H9 (cell line): Measurements from ENCODE around the gene EPYC. TPM values are rescaled to one million over a fixed set of nuclear protein-coding genes. Genes with fewer than 3 reads are reported as not detected.

ENCODE experiments used
- DNase-seq: peaks from one replicate; pipeline ENCODE4 v3.0.0-alpha.2; 2017
- H2AFZ ChIP-seq: one replicate; pipeline ENCODE4 v1.6.1; 2013; ENCODE audit warnings: mild to moderate bottlenecking, low read length, control low read depth, moderate library complexity
- H2AK5ac ChIP-seq: 2 replicates; pipeline ENCODE4 v1.6.1; 2013; ENCODE audit warnings: low read length, control low read depth, mixed read lengths; ENCODE audit not compliant: insufficient read length
- H2BK120ac ChIP-seq: one replicate; pipeline ENCODE4 v1.6.1; 2013; ENCODE audit warnings: low read depth, mild to moderate bottlenecking, low read length, control low read depth, inconsistent platforms; ENCODE audit not compliant: poor library complexity, severe bottlenecking
- H2BK12ac ChIP-seq: 2 replicates; pipeline ENCODE4 v1.6.1; 2013; ENCODE audit warnings: low read length, control low read depth, mixed read lengths, low read depth; ENCODE audit not compliant: insufficient read length
- H2BK15ac ChIP-seq: 2 replicates; pipeline ENCODE4 v1.6.1; 2013; ENCODE audit warnings: low read depth, low read length, control low read depth
- H2BK20ac ChIP-seq: one replicate; pipeline ENCODE4 v1.6.1; 2013; ENCODE audit warnings: low read depth, mild to moderate bottlenecking, low read length, control low read depth, inconsistent platforms; ENCODE audit not compliant: poor library complexity, severe bottlenecking
- H2BK5ac ChIP-seq: 2 replicates; pipeline ENCODE4 v1.6.1; 2013; ENCODE audit warnings: low read length, control low read depth, mixed read lengths; ENCODE audit not compliant: insufficient read length
- H3K14ac ChIP-seq: 2 replicates; pipeline ENCODE4 v1.6.1; 2013; ENCODE audit warnings: low read length, control low read depth; ENCODE audit not compliant: insufficient read depth
- H3K18ac ChIP-seq: 2 replicates; pipeline ENCODE4 v1.6.1; 2013; ENCODE audit warnings: low read depth, mild to moderate bottlenecking, mixed read lengths, low read length, control low read depth; ENCODE audit not compliant: insufficient read length
- H3K23ac ChIP-seq: 2 replicates; pipeline ENCODE4 v1.6.1; 2013; ENCODE audit warnings: low read length, control low read depth, mixed read lengths, low read depth; ENCODE audit not compliant: insufficient read length
- H3K23me2 ChIP-seq: 2 replicates; pipeline ENCODE4 v1.6.1; 2013; ENCODE audit warnings: low read depth, mild to moderate bottlenecking, mixed read lengths, low read length, control low read depth; ENCODE audit not compliant: insufficient read length, poor library complexity, severe bottlenecking
- H3K27ac ChIP-seq: 2 replicates; pipeline ENCODE4 v1.5.1; 2013; ENCODE audit warnings: low read length, control low read depth, mixed read lengths, low read depth; ENCODE audit not compliant: insufficient read length
- H3K27me3 ChIP-seq: 2 replicates; pipeline ENCODE4 v1.6.1; 2013; ENCODE audit warnings: low read length, control low read depth, inconsistent platforms; ENCODE audit not compliant: insufficient read depth
- H3K4ac ChIP-seq: 2 replicates; pipeline ENCODE4 v1.6.1; 2013; ENCODE audit warnings: low read depth, mild to moderate bottlenecking, control low read depth, inconsistent platforms, low read length, moderate library complexity
- H3K4me1 ChIP-seq: 2 replicates; pipeline ENCODE4 v1.6.1; 2013; ENCODE audit warnings: low read length, control low read depth, inconsistent platforms; ENCODE audit not compliant: insufficient read depth
- H3K4me2 ChIP-seq: 2 replicates; pipeline ENCODE4 v1.6.1; 2013; ENCODE audit warnings: low read length, control low read depth, mixed read lengths; ENCODE audit not compliant: insufficient read length, insufficient read depth
- H3K56ac ChIP-seq: 2 replicates; pipeline ENCODE4 v1.6.1; 2013; ENCODE audit warnings: low read depth, mild to moderate bottlenecking, mixed read lengths, low read length, control low read depth; ENCODE audit not compliant: insufficient read length
- H3K79me1 ChIP-seq: 2 replicates; pipeline ENCODE4 v1.6.1; 2013; ENCODE audit warnings: low read depth, mild to moderate bottlenecking, moderate library complexity, low read length, control low read depth, inconsistent platforms; ENCODE audit not compliant: insufficient read depth, poor library complexity, severe bottlenecking
- H3K79me2 ChIP-seq: 2 replicates; pipeline ENCODE4 v1.6.1; 2013; ENCODE audit warnings: low read length, control low read depth, inconsistent platforms; ENCODE audit not compliant: insufficient read depth
- H3K9ac ChIP-seq: 2 replicates; pipeline ENCODE4 v1.6.1; 2013; ENCODE audit warnings: low read length, control low read depth, mixed read lengths; ENCODE audit not compliant: insufficient read length; ENCODE audit errors: extremely low read depth
- H3K9me3 ChIP-seq: one replicate; pipeline ENCODE4 v1.6.1; 2013; ENCODE audit warnings: low read depth, low read length, inconsistent platforms; ENCODE audit not compliant: control insufficient read depth
- H3T11ph ChIP-seq: one replicate; pipeline ENCODE4 v1.6.1; 2013; ENCODE audit warnings: mild to moderate bottlenecking, low read length, control low read depth, inconsistent platforms
- H4K20me1 ChIP-seq: one replicate; pipeline ENCODE4 v1.6.1; 2013; ENCODE audit not compliant: control insufficient read depth, insufficient read length, insufficient read depth
- H4K5ac ChIP-seq: 2 replicates; pipeline ENCODE4 v1.6.1; 2013; ENCODE audit warnings: low read depth, mild to moderate bottlenecking, mixed read lengths, low read length, control low read depth; ENCODE audit not compliant: insufficient read length
- H4K8ac ChIP-seq: replicated peaks from 2 replicates; pipeline ENCODE4 v1.6.1; 2013; ENCODE audit warnings: low read length, control low read depth, mixed read lengths, low read depth; ENCODE audit not compliant: insufficient read length
- H4K91ac ChIP-seq: 2 replicates; pipeline ENCODE4 v1.6.1; 2013; ENCODE audit warnings: low read depth, mild to moderate bottlenecking, moderate library complexity, mixed read lengths, low read length, control low read depth; ENCODE audit not compliant: insufficient read length
- H3K27ac Mint-ChIP-seq, 3 experiments: 2 replicates in 2 of 3; 3 replicates in 1 of 3; pipeline ENCODE4 v1.8.0; 2020 to 2021; ENCODE audit warnings: mixed read lengths in 3 of 3, mild to moderate bottlenecking in 1 of 3, moderate library complexity in 1 of 3
- H3K27me3 Mint-ChIP-seq: 2 replicates; pipeline ENCODE4 v1.8.0; 2021; ENCODE audit warnings: low read depth, mild to moderate bottlenecking, moderate library complexity, mixed read lengths
- H3K36me3 Mint-ChIP-seq, 3 experiments: 2 replicates in 2 of 3; 3 replicates in 1 of 3; pipeline ENCODE4 v1.8.0; 2020 to 2021; ENCODE audit warnings: low read depth in 3 of 3, mixed read lengths in 3 of 3; ENCODE audit not compliant: insufficient read depth in 1 of 3
- H3K4me1 Mint-ChIP-seq, 2 experiments: 2 replicates each; pipeline ENCODE4 v1.8.0; 2020; ENCODE audit warnings: mixed read lengths in 2 of 2
- H3K4me3 Mint-ChIP-seq, 2 experiments: 2 replicates in 1 of 2; 3 replicates in 1 of 2; pipeline ENCODE4 v1.8.0; 2020 to 2021; ENCODE audit warnings: mild to moderate bottlenecking in 2 of 2, mixed read lengths in 2 of 2, moderate library complexity in 1 of 2
- H3K9me3 Mint-ChIP-seq, 2 experiments: 2 replicates in 1 of 2; 3 replicates in 1 of 2; pipeline ENCODE4 v1.8.0; 2020; ENCODE audit warnings: mild to moderate bottlenecking in 2 of 2, mixed read lengths in 2 of 2, moderate library complexity in 1 of 2
- CTCF ChIP-seq: fragments of 200-600 bp; sonication (generic); conservative IDR thresholded peaks from 3 replicates; pipeline ENCODE4 v1.8.0; 2021; ENCODE audit warnings: antibody characterized with exemption, mild to moderate bottlenecking
- WGBS: extraction: QIAGEN DNeasy Blood & Tissue Kit; methylation state at CpG from one replicate; pipeline ENCODE4 v1.1.7; 2013; ENCODE audit warnings: missing lambda C conversion rate, low lambda C conversion rate, mixed read lengths; ENCODE audit not compliant: insufficient read length; ENCODE audit errors: extremely low coverage; 5-methylcytosine and 5-hydroxymethylcytosine counted together
- total RNA-seq: library from RNA; stranded (reverse); gene quantifications from 2 replicates; pipeline ENCODE4 v1.2.1, GENCODE V29; 2021

Gene EPYC
- total RNA-seq, 1 experiment from 2014 or later, result not detected

DNA sequence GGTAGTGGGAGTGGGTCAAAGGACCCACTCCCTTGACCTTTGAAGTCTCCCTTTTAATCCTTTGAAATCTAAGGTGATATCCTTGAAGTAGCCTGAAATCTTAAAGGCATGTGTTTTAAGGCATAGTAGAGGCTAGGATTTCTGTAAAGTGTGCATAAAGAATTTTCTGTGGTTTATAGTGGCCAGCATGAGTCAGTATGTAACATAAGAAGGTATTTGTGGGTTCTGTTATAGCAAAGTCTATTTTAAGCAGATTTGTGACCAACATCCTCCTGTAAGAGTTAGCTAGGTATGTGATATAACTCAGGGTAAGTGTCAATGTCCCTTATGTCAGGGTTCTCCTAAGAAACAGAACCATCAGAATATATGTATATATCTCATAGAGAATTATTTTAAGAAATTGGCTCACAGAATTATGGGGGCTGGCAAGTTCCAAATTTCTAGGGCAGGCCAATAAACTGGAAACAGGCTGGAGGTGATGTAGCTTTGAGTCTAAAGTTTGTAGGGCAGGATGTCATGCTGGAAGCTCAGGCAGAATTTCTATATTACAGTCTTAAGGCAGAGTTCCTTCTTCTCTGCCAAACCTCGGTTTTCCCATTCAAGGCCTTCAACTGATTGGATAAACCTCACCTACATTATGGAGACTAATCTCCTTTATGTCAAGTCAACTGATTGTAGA is 18.7 kb upstream of the EPYC start:
- no peaks in the 10 kb centered on the region for H3K36me3 Mint-ChIP-seq
- Histone ChIP-seq H3K4ac (no peak overlapping the region), H2AFZ (no peak overlapping the region), H3K27me3 (no peaks in the 10 kb centered on the region), H3K14ac (no peak overlapping the region), H4K20me1 (no peaks in the 10 kb centered on the region), H3K23me2 (no peaks in the 10 kb centered on the region), H3K9me3 (no peaks in the 10 kb centered on the region), H2BK20ac (no peak overlapping the region), H3K9ac (no peak overlapping the region), H3K79me2 (no peaks in the 10 kb centered on the region), H3K18ac (no peak overlapping the region), H2AK5ac (no peak overlapping the region), H3K56ac (no peak overlapping the region), H3K23ac (no peak overlapping the region), H2BK15ac (no peak overlapping the region), H2BK5ac (no peak overlapping the region), H4K5ac (no peak overlapping the region), H4K91ac (no peak overlapping the region), H3K27ac (no peak overlapping the region), H4K8ac (no peak overlapping the region), H2BK12ac (no peak overlapping the region), H2BK120ac (no peak overlapping the region), H3K4me1 (no peaks in the 10 kb centered on the region), H3T11ph (no peak overlapping the region), H3K4me2 (no peak overlapping the region), H3K79me1 (no peaks in the 10 kb centered on the region)
- H3K9me3 Mint-ChIP-seq, result no peaks in the 10 kb centered on the region
- no peaks in the 10 kb centered on the region for H3K27me3 Mint-ChIP-seq
- H3K4me1 Mint-ChIP-seq, result no peaks in the 10 kb centered on the region
- no CpG with 5 or more reads among the region's 1 CpG for WGBS
- DNase-seq, result no peak
- no peak for TF ChIP-seq CTCF
- no peak overlapping the region for H3K27ac Mint-ChIP-seq
- H3K4me3 Mint-ChIP-seq, result no peak overlapping the region
